ENCODE measurements around the gene FUT7. TPM values are rescaled to one million over a fixed set of nuclear protein-coding genes. Genes with fewer than 3 reads are reported as not detected.

Gene FUT7
- total RNA-seq, 1 donor from 2014 or later = not detected

- no peaks in the 10 kb centered on the region for H3K27me3 ChIP-seq (ENCODE audit: control insufficient read depth, insufficient read depth, low read length)
- FAIRE-seq = no peak
- peaks cover 6% of the 10 kb centered on the region for H3K36me3 ChIP-seq (ENCODE audit: control insufficient read depth, insufficient read depth, low read length)
- no peak overlapping the region for H3K4me3 ChIP-seq (ENCODE audit: low read depth, low read length)
- no peak for DNase-seq (ENCODE audit: low read depth)
- no peak for TF ChIP-seq CTCF (IDR thresholded peaks at IDR 0.05; ENCODE audit: insufficient read depth, low read length, severe bottlenecking)
Observed at GRCh38 chr9:137009217-137009616, 22.7 kb downstream of the FUT7 start.

GRCh38 chr9:137008312-137008711, 23.6 kb downstream of the FUT7 start:
- FAIRE-seq (no peak), DNase-seq (ENCODE audit: low read depth) (no peak)
- Histone ChIP-seq H3K36me3 (ENCODE audit: control insufficient read depth, insufficient read depth, low read length) (peaks cover 5% of the 10 kb centered on the region), H3K4me3 (ENCODE audit: low read depth, low read length) (no peak overlapping the region), H3K27me3 (ENCODE audit: control insufficient read depth, insufficient read depth, low read length) (no peaks in the 10 kb centered on the region)
- TF ChIP-seq CTCF (IDR thresholded peaks at IDR 0.05; ENCODE audit: insufficient read depth, low read length, severe bottlenecking) = no peak

- DNase-seq (ENCODE audit: low read depth) (no peak), FAIRE-seq (no peak)
- TF ChIP-seq CTCF (IDR thresholded peaks at IDR 0.05; ENCODE audit: insufficient read depth, low read length, severe bottlenecking) = no peak
- peaks cover 5% of the 10 kb centered on the region for H3K36me3 ChIP-seq (ENCODE audit: control insufficient read depth, insufficient read depth, low read length)
- no peak overlapping the region for H3K4me3 ChIP-seq (ENCODE audit: low read depth, low read length)
- H3K27me3 ChIP-seq (ENCODE audit: control insufficient read depth, insufficient read depth, low read length) = no peaks in the 10 kb centered on the region
Observed at GRCh38 chr9:137007816-137008270, 24.0 kb downstream of the FUT7 start.

- TF ChIP-seq CTCF (IDR thresholded peaks at IDR 0.05; ENCODE audit: insufficient read depth, low read length, severe bottlenecking) = no peak
- no peak for FAIRE-seq
- no peaks in the 10 kb centered on the region for H3K27me3 ChIP-seq (ENCODE audit: control insufficient read depth, insufficient read depth, low read length)
- DNase-seq (ENCODE audit: low read depth) = no peak
- peaks cover 4% of the 10 kb centered on the region for H3K36me3 ChIP-seq (ENCODE audit: control insufficient read depth, insufficient read depth, low read length)
- no peak overlapping the region for H3K4me3 ChIP-seq (ENCODE audit: low read depth, low read length)
Observed at GRCh38 chr9:137007108-137007815, 24.6 kb downstream of the FUT7 start.

DNA sequence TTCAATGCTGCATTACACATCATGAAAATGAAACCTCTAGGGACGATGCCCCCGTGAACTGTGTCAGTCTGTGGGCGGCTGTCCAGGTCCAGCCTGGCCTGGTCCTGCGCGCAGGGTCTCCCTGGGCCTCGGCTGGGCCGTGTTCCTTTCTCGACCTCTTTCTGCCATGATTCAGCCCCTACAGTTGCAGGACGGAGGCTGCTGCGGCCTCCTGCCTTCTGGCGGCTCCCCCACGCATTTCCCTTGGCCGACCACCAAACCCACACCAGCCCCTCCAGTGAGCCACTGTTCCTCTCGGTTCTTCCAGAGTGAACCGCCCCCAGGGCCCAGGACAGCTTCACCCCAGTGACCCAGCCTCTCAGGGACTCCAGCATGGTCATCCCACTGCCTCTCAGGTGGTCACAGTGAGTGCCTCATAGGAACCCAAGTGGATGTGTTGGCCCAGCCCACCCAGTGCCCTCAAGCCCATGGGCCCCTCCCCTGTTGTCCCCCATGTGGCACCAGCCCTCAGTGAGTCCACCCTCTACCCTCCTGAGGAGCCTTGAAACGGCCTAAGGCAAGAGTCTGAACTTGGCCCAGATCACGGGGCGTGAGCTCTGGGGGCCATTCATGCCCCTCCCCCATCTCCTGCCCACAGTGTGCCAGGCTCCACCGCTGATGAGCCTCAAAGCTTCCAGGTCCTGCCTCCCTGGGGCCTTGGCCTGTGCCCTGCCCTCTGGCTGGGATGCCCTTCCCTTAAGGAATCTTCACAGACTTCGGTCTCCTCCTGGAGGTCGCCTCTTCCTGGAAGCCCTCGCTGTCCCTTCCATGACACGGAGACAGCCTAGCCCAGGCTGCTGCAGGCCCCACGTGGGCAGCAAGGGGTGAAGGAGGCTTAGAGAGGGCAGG, 25.5 kb downstream of the FUT7 start:
- no peaks in the 10 kb centered on the region for H3K27me3 ChIP-seq (ENCODE audit: control insufficient read depth, insufficient read depth, low read length)
- FAIRE-seq = no peak
- no peak for TF ChIP-seq CTCF (IDR thresholded peaks at IDR 0.05; ENCODE audit: insufficient read depth, low read length, severe bottlenecking)
- no peak for DNase-seq (ENCODE audit: low read depth)
- peaks cover 2% of the 10 kb centered on the region for H3K36me3 ChIP-seq (ENCODE audit: control insufficient read depth, insufficient read depth, low read length)
- H3K4me3 ChIP-seq (ENCODE audit: low read depth, low read length) = no peak overlapping the region
